HEK293 (cell line): Measurements from ENCODE around the gene PPM1N.

Source experiments
- GFI1B ChIP-seq: fragments of 450-650 bp; formaldehyde crosslinking; IDR thresholded peaks from 2 replicates; pipeline ENCODE4 v1.5.1; 2016; ENCODE audit warnings: missing biosample characterization, missing genetic modification characterization
- GLIS1 ChIP-seq: fragments of 450-650 bp; formaldehyde crosslinking; IDR thresholded peaks from 2 replicates; pipeline ENCODE4 v1.5.1; 2016; ENCODE audit warnings: missing biosample characterization, missing genetic modification characterization
- HOXA7 ChIP-seq: sonication (generic); formaldehyde crosslinking; IDR thresholded peaks from 2 replicates; pipeline ENCODE4 v1.8.1; 2022; ENCODE audit warnings: missing genetic modification reagents, borderline replicate concordance
- KLF8 ChIP-seq: fragments of 450-650 bp; formaldehyde crosslinking; IDR thresholded peaks from 2 replicates; pipeline ENCODE4 v1.5.1; 2016; ENCODE audit warnings: missing biosample characterization, missing genetic modification characterization
- SCRT2 ChIP-seq: fragments of 450-650 bp; formaldehyde crosslinking; IDR thresholded peaks from 2 replicates; pipeline ENCODE4 v1.5.1; 2016; ENCODE audit warnings: missing biosample characterization, missing genetic modification characterization
- TCF7L2 ChIP-seq: IDR thresholded peaks from 2 replicates; pipeline ENCODE4 v1.6.1; 2011; ENCODE audit warnings: low read depth, mild to moderate bottlenecking, inconsistent platforms, low read length, moderate library complexity, borderline replicate concordance
- TRIM28 ChIP-seq: IDR thresholded peaks from 2 replicates; pipeline ENCODE4 v1.6.1; 2011; ENCODE audit warnings: low read length, control low read depth, borderline replicate concordance
- YY1 ChIP-seq: fragments of 450-650 bp; formaldehyde crosslinking; IDR thresholded peaks from 2 replicates; pipeline ENCODE4 v1.5.1; 2018; ENCODE audit warnings: missing biosample characterization, missing genetic modification characterization
- YY2 ChIP-seq: fragments of 450-650 bp; formaldehyde crosslinking; IDR thresholded peaks from 2 replicates; pipeline ENCODE4 v1.5.1; 2016; ENCODE audit warnings: missing biosample characterization, missing genetic modification characterization
- ZBTB7A ChIP-seq: fragments of 450-650 bp; formaldehyde crosslinking; IDR thresholded peaks from 2 replicates; pipeline ENCODE4 v1.5.1; 2016; ENCODE audit warnings: low read depth, missing biosample characterization, missing genetic modification characterization
- ZEB2 ChIP-seq: fragments of 450-650 bp; formaldehyde crosslinking; IDR thresholded peaks from 2 replicates; pipeline ENCODE4 v1.5.1; 2016; ENCODE audit warnings: missing biosample characterization, missing genetic modification characterization
- ZFP69B ChIP-seq: fragments of 450-650 bp; formaldehyde crosslinking; IDR thresholded peaks from 2 replicates; pipeline ENCODE4 v1.5.1; 2016; ENCODE audit warnings: missing biosample characterization, missing genetic modification characterization
- ZNF133 ChIP-seq: fragments of 450-650 bp; formaldehyde crosslinking; IDR thresholded peaks from 2 replicates; pipeline ENCODE4 v1.5.1; 2016; ENCODE audit warnings: missing biosample characterization, missing genetic modification characterization
- ZNF155 ChIP-seq: fragments of 450-650 bp; formaldehyde crosslinking; IDR thresholded peaks from 2 replicates; pipeline ENCODE4 v1.5.1; 2016; ENCODE audit warnings: missing biosample characterization, missing genetic modification characterization
- ZNF157 ChIP-seq: fragments of 450-650 bp; formaldehyde crosslinking; IDR thresholded peaks from 2 replicates; pipeline ENCODE4 v1.5.1; 2016; ENCODE audit warnings: missing biosample characterization, missing genetic modification characterization
- ZNF274 ChIP-seq, 2 experiments: fragments of 200-500 bp in 1 of 2; fragments of 450-650 bp in 1 of 2; sonication (Bioruptor generic) in 1 of 2; formaldehyde crosslinking in 1 of 2; IDR thresholded peaks; 2 replicates each; pipeline versions ENCODE4 v1.5.1 to v1.6.1; 2014 to 2016; ENCODE audit warnings: borderline replicate concordance in 1 of 2, inconsistent platforms in 1 of 2, low read length in 1 of 2, missing biosample characterization in 1 of 2, missing genetic modification characterization in 1 of 2
- ZNF335 ChIP-seq: fragments of 450-650 bp; formaldehyde crosslinking; conservative IDR thresholded peaks from 2 replicates; pipeline ENCODE4 v1.5.1; 2016; ENCODE audit warnings: missing biosample characterization, missing genetic modification characterization
- ZNF560 ChIP-seq: fragments of 450-650 bp; formaldehyde crosslinking; IDR thresholded peaks from 2 replicates; pipeline ENCODE4 v1.5.1; 2017; ENCODE audit warnings: missing biosample characterization, missing genetic modification characterization, borderline replicate concordance
- ZNF596 ChIP-seq: fragments of 450-650 bp; IDR thresholded peaks from 2 replicates; pipeline ENCODE4 v1.5.0; 2018; ENCODE audit warnings: missing biosample characterization, mild to moderate bottlenecking, missing genetic modification characterization, moderate library complexity
- ZNF600 ChIP-seq: fragments of 450-650 bp; formaldehyde crosslinking; IDR thresholded peaks from 2 replicates; pipeline ENCODE4 v1.5.1; 2016; ENCODE audit warnings: missing biosample characterization, missing genetic modification characterization
- ZNF610 ChIP-seq: fragments of 450-650 bp; formaldehyde crosslinking; IDR thresholded peaks from 2 replicates; pipeline ENCODE4 v1.5.1; 2016; ENCODE audit warnings: missing biosample characterization, missing genetic modification characterization, borderline replicate concordance
- ZNF621 ChIP-seq: fragments of 450-650 bp; formaldehyde crosslinking; IDR thresholded peaks from 2 replicates; pipeline ENCODE4 v1.5.1; 2017; ENCODE audit warnings: missing biosample characterization, missing genetic modification characterization
- ZNF624 ChIP-seq: fragments of 450-650 bp; formaldehyde crosslinking; IDR thresholded peaks from 2 replicates; pipeline ENCODE4 v1.5.1; 2017; ENCODE audit warnings: missing biosample characterization, missing genetic modification characterization
- ZNF664 ChIP-seq: fragments of 450-650 bp; formaldehyde crosslinking; IDR thresholded peaks from 2 replicates; pipeline ENCODE4 v1.5.1; 2016; ENCODE audit warnings: missing biosample characterization, missing genetic modification characterization
- ZNF777 ChIP-seq: fragments of 450-650 bp; formaldehyde crosslinking; IDR thresholded peaks from 2 replicates; pipeline ENCODE4 v1.5.1; 2017; ENCODE audit warnings: missing biosample characterization, missing genetic modification characterization, borderline replicate concordance
- ZNF792 ChIP-seq: fragments of 450-650 bp; formaldehyde crosslinking; IDR thresholded peaks from 2 replicates; pipeline ENCODE4 v1.5.1; 2016; ENCODE audit warnings: missing biosample characterization, missing genetic modification characterization
- TF ChIP-seq, protein P1 (sequence below): fragments of 450-650 bp; formaldehyde crosslinking; IDR thresholded peaks from 2 replicates; pipeline ENCODE4 v1.5.1; 2016; ENCODE audit warnings: missing biosample characterization, missing genetic modification characterization, borderline replicate concordance
- TF ChIP-seq, protein P2 (sequence below): fragments of 450-650 bp; formaldehyde crosslinking; IDR thresholded peaks from 2 replicates; pipeline ENCODE4 v1.5.1; 2016; ENCODE audit warnings: missing biosample characterization, missing genetic modification characterization
- TF ChIP-seq, protein P3 (sequence below): fragments of 450-650 bp; formaldehyde crosslinking; IDR thresholded peaks from 2 replicates; pipeline ENCODE4 v1.5.1; 2016; ENCODE audit warnings: missing biosample characterization, missing genetic modification characterization
- TF ChIP-seq, protein P4 (sequence below): fragments of 450-650 bp; formaldehyde crosslinking; IDR thresholded peaks from 2 replicates; pipeline ENCODE4 v1.5.1; 2016; ENCODE audit warnings: missing biosample characterization, missing genetic modification characterization
- TF ChIP-seq, protein P5 (sequence below): fragments of 450-650 bp; formaldehyde crosslinking; IDR thresholded peaks from 2 replicates; pipeline ENCODE4 v1.5.1; 2016; ENCODE audit warnings: missing biosample characterization, missing genetic modification characterization

PPM1N gene

DNA sequence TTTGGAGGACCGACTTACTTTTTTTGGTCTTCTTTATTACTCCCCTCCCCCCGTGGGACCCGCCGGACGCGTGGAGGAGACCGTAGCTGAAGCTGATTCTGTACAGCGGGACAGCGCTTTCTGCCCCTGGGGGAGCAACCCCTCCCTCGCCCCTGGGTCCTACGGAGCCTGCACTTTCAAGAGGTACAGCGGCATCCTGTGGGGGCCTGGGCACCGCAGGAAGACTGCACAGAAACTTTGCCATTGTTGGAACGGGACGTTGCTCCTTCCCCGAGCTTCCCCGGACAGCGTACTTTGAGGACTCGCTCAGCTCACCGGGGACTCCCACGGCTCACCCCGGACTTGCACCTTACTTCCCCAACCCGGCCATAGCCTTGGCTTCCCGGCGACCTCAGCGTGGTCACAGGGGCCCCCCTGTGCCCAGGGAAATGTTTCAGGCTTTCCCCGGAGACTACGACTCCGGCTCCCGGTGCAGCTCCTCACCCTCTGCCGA is 30.0 kb upstream of the PPM1N start (continued):
- TF ChIP-seq ZNF157 (tag by site-specific recombination) (no peak), ZNF610 (tag by site-specific recombination) (no peak), GFI1B (no peak), ZNF664 (tag by site-specific recombination) (no peak), ZBTB7A (tag by site-specific recombination) (no peak), ZEB2 (tag by site-specific recombination) (no peak), KLF8 (tag by site-specific recombination) (no peak), GLIS1 (tag by site-specific recombination) (peak; percentile 62), ZNF777 (no peak), ZNF274 (IDR thresholded peaks at IDR 0.05; ENCODE audit: low read length) (no peak), ZNF274 (tag by site-specific recombination; IDR thresholded peaks at IDR 0.05; ENCODE audit: borderline replicate concordance) (no peak), ZNF621 (tag by site-specific recombination) (no peak), TRIM28 (no peak), TCF7L2 (no peak), SCRT2 (tag by site-specific recombination) (no peak), HOXA7 (CRISPR knock-in tag) (no peak), ZNF560 (no peak), YY1 (tag by site-specific recombination) (no peak), ZNF596 (tag by site-specific recombination) (no peak), ZNF155 (tag by site-specific recombination) (no peak), ZNF600 (tag by site-specific recombination) (no peak), ZFP69B (no peak), ZNF792 (no peak), ZNF624 (tag by site-specific recombination) (no peak), YY2 (tag by site-specific recombination) (no peak), ZNF133 (tag by site-specific recombination) (no peak), ZNF335 (tag by site-specific recombination) (peak; percentile 71)
- TF ChIP-seq, protein P1, sequence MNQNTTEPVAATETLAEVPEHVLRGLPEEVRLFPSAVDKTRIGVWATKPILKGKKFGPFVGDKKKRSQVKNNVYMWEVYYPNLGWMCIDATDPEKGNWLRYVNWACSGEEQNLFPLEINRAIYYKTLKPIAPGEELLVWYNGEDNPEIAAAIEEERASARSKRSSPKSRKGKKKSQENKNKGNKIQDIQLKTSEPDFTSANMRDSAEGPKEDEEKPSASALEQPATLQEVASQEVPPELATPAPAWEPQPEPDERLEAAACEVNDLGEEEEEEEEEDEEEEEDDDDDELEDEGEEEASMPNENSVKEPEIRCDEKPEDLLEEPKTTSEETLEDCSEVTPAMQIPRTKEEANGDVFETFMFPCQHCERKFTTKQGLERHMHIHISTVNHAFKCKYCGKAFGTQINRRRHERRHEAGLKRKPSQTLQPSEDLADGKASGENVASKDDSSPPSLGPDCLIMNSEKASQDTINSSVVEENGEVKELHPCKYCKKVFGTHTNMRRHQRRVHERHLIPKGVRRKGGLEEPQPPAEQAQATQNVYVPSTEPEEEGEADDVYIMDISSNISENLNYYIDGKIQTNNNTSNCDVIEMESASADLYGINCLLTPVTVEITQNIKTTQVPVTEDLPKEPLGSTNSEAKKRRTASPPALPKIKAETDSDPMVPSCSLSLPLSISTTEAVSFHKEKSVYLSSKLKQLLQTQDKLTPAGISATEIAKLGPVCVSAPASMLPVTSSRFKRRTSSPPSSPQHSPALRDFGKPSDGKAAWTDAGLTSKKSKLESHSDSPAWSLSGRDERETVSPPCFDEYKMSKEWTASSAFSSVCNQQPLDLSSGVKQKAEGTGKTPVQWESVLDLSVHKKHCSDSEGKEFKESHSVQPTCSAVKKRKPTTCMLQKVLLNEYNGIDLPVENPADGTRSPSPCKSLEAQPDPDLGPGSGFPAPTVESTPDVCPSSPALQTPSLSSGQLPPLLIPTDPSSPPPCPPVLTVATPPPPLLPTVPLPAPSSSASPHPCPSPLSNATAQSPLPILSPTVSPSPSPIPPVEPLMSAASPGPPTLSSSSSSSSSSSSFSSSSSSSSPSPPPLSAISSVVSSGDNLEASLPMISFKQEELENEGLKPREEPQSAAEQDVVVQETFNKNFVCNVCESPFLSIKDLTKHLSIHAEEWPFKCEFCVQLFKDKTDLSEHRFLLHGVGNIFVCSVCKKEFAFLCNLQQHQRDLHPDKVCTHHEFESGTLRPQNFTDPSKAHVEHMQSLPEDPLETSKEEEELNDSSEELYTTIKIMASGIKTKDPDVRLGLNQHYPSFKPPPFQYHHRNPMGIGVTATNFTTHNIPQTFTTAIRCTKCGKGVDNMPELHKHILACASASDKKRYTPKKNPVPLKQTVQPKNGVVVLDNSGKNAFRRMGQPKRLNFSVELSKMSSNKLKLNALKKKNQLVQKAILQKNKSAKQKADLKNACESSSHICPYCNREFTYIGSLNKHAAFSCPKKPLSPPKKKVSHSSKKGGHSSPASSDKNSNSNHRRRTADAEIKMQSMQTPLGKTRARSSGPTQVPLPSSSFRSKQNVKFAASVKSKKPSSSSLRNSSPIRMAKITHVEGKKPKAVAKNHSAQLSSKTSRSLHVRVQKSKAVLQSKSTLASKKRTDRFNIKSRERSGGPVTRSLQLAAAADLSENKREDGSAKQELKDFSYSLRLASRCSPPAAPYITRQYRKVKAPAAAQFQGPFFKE (tag by site-specific recombination): no peak
- TF ChIP-seq, protein P2, sequence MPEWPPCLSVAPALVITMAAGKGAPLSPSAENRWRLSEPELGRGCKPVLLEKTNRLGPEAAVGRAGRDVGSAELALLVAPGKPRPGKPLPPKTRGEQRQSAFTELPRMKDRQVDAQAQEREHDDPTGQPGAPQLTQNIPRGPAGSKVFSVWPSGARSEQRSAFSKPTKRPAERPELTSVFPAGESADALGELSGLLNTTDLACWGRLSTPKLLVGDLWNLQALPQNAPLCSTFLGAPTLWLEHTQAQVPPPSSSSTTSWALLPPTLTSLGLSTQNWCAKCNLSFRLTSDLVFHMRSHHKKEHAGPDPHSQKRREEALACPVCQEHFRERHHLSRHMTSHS (tag by site-specific recombination): no peak
- TF ChIP-seq, protein P3, sequence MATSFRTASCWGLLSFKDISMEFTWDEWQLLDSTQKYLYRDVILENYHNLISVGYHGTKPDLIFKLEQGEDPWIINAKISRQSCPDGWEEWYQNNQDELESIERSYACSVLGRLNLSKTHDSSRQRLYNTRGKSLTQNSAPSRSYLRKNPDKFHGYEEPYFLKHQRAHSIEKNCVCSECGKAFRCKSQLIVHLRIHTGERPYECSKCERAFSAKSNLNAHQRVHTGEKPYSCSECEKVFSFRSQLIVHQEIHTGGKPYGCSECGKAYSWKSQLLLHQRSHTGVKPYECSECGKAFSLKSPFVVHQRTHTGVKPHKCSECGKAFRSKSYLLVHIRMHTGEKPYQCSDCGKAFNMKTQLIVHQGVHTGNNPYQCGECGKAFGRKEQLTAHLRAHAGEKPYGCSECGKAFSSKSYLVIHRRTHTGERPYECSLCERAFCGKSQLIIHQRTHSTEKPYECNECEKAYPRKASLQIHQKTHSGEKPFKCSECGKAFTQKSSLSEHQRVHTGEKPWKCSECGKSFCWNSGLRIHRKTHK: no peak
- TF ChIP-seq, protein P4, sequence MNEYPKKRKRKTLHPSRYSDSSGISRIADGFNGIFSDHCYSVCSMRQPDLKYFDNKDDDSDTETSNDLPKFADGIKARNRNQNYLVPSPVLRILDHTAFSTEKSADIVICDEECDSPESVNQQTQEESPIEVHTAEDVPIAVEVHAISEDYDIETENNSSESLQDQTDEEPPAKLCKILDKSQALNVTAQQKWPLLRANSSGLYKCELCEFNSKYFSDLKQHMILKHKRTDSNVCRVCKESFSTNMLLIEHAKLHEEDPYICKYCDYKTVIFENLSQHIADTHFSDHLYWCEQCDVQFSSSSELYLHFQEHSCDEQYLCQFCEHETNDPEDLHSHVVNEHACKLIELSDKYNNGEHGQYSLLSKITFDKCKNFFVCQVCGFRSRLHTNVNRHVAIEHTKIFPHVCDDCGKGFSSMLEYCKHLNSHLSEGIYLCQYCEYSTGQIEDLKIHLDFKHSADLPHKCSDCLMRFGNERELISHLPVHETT (tag by site-specific recombination): no peak
- TF ChIP-seq, protein P5, sequence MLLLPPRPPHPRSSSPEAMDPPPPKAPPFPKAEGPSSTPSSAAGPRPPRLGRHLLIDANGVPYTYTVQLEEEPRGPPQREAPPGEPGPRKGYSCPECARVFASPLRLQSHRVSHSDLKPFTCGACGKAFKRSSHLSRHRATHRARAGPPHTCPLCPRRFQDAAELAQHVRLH: no peak
